Gastrocnemius medialis (tissue), 4 donors: ENCODE measurements around the gene EP400. TPM values are rescaled to one million over a fixed set of nuclear protein-coding genes. Genes with fewer than 3 reads are reported as not detected.
A peak's percentile ranks its signal among the peaks of the same experiment; 100 is the strongest.
"Not testable (repeated sequence)": the region's sequence is repeated elsewhere in the genome, so short reads cannot be mapped to it uniquely, and the experiment has no call there.

Experiments used
- ATAC-seq, 2 donors: fragments of 150-250 bp; one replicate each; pipeline ENCODE4 v1.9.1; 2016
- DNase-seq, 2 donors: peaks; one replicate each; pipeline ENCODE4 v3.0.0-alpha.2; 2019
- H3K27ac ChIP-seq, 4 donors: fragments of 200-600 bp; sonication (generic); 1 replicate in 1 of 4; 2 replicates in 3 of 4; pipeline ENCODE4 v1.5.1; 2016 to 2018; ENCODE audit warnings: mild to moderate bottlenecking in 2 of 4, moderate library complexity in 1 of 4
- H3K27me3 ChIP-seq, 3 donors: fragments of 200-600 bp; sonication (generic) in 2 of 3; 1 replicate in 1 of 3; 2 replicates in 2 of 3; pipeline versions ENCODE4 v1.5.1 to v1.6.0; 2016 to 2019; ENCODE audit warnings: mild to moderate bottlenecking in 1 of 3, moderate library complexity in 1 of 3
- H3K36me3 ChIP-seq, 2 donors: fragments of 200-600 bp; sonication (generic) in 1 of 2; one replicate each; pipeline ENCODE4 v1.5.1; 2017 to 2018
- H3K4me1 ChIP-seq, 2 donors: fragments of 200-600 bp; sonication (generic) in 1 of 2; one replicate each; pipeline ENCODE4 v1.5.1; 2016 to 2017; ENCODE audit warnings: mild to moderate bottlenecking in 2 of 2
- H3K4me3 ChIP-seq, 4 donors: fragments of 200-600 bp; sonication (generic) in 3 of 4; 1 replicate in 1 of 4; 2 replicates in 3 of 4; pipeline ENCODE4 v1.5.1; 2016 to 2019; ENCODE audit warnings: mild to moderate bottlenecking in 2 of 4
- H3K9me3 ChIP-seq, 3 donors: fragments of 200-600 bp; sonication (generic) in 2 of 3; 1 replicate in 1 of 3; 2 replicates in 2 of 3; pipeline ENCODE4 v1.5.1; 2016 to 2019
- CTCF ChIP-seq, 5 experiments: fragments of 450-650 bp in 3 of 5; fragments of 200-600 bp in 2 of 5; sonication (generic) in 2 of 5; IDR thresholded peaks in 4 of 5; conservative IDR thresholded peaks in 1 of 5; 1 replicate in 4 of 5; 2 replicates in 1 of 5; pipeline ENCODE4 v1.5.1; 2016 to 2019; ENCODE audit warnings: antibody characterized with exemption in 5 of 5, mild to moderate bottlenecking in 3 of 5, moderate library complexity in 3 of 5
- POLR2A ChIP-seq, 2 donors: fragments of 450-650 bp; IDR thresholded peaks; one replicate each; pipeline ENCODE4 v1.6.1; 2017; ENCODE audit warnings: antibody characterized with exemption in 2 of 2, mild to moderate bottlenecking in 2 of 2, moderate library complexity in 2 of 2
- in situ Hi-C, 4 donors: fragments of 200-750 bp; cut with MboI; loops; one replicate each; pipeline versions ENCODE4 v1.15.0 to v1.8.0; 2017; ENCODE audit warnings: low sequenced_read_pairs in 4 of 4
- intact Hi-C: fragments of 100-400 bp; cut with DNase I; formaldehyde crosslinking; loops from one replicate; pipeline ENCODE4 v1.15.1; 2023; ENCODE audit warnings: low total_unique reads
- total RNA-seq, 4 donors: library from RNA; depleted of rRNA; stranded (reverse); fragments of >200 nt; gene quantifications; one replicate each; pipeline versions ENCODE4 v1.1.0 to v1.2.3, GENCODE V29; 2016

Gene EP400
- total RNA-seq, 4 donors from 2014 or later = 11.9 to 17.4 (median 15.0) TPM

GRCh38 chr12:131950182-131950913 lies 606 bp downstream of the EP400 start:
- H3K27ac ChIP-seq = peak overlapping the region; percentile 74 to 88 (median 87)
- TF ChIP-seq CTCF (IDR thresholded peaks at IDR 0.05 in 4 of 5, conservative IDR thresholded peaks at IDR 0.05 in 1 of 5) (no peak), POLR2A (IDR thresholded peaks at IDR 0.05) (peak in 1 of 2 donors; percentile 3)
- H3K9me3 ChIP-seq = no peaks in the 10 kb centered on the region
- DNase-seq (no peak), ATAC-seq (peak; percentile 18 to 35)
- peak overlapping the region; percentile 74 to 97 (median 88) for H3K4me3 ChIP-seq
- H3K36me3 ChIP-seq = no peaks in the 10 kb centered on the region
- in situ Hi-C loops (no loop called here), intact Hi-C loops (no loop called here)
- H3K4me1 ChIP-seq = peaks cover 20 to 25% of the 10 kb centered on the region in 2 donors
- no peaks in the 10 kb centered on the region for H3K27me3 ChIP-seq

DNA sequence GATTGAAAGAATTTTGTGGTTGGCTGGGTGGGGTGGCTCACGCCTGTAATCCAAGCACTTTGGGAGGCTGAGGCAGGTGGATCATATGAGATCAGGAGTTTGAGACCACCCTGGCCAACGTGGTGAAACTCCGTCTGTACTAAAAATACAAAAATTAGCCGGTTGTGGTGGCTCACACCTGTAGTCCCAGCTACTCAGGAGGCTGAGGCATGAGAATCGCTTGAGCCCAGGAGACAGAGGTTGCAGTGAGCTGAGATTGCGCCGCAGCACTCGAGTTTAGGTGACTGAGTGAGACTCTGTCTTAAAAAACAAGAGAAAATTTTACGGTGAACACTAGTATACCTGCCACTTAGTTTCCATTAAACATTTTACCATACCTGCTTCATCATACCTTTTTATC lies 4.1 kb downstream of the EP400 start:
- H3K9me3 ChIP-seq, H3K36me3 ChIP-seq, intact Hi-C loops, H3K27me3 ChIP-seq, in situ Hi-C loops, H3K4me3 ChIP-seq, ATAC-seq, DNase-seq, H3K27ac ChIP-seq: not testable (repeated sequence)
- peaks cover 34 to 39% of the 10 kb centered on the region in 2 donors for H3K4me1 ChIP-seq

DNA sequence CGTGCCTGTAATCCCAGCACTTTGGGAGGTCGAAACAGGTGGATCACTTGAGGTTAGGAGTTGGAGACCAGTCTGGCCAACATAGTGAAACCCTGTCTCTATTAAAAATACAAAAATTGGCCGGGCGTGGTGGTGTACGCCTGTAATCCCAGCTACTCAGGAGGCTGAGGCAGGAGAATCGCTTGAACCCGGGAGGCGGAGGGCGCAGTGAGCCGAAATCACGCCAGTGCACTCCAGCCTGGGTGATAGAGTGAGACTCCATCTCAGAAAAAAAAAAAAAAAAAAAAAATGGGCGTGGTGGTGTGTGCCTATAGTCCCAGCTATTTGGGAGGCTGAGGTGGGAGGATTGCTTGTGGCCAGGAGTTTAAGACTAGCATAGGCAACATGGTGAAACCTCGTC lies 4.7 kb downstream of the EP400 start:
- H3K36me3 ChIP-seq, DNase-seq, H3K4me3 ChIP-seq, H3K9me3 ChIP-seq, ATAC-seq, H3K27ac ChIP-seq, intact Hi-C loops, H3K27me3 ChIP-seq, in situ Hi-C loops: not testable (repeated sequence)
- peaks cover 36 to 45% of the 10 kb centered on the region in 2 donors for H3K4me1 ChIP-seq

DNA sequence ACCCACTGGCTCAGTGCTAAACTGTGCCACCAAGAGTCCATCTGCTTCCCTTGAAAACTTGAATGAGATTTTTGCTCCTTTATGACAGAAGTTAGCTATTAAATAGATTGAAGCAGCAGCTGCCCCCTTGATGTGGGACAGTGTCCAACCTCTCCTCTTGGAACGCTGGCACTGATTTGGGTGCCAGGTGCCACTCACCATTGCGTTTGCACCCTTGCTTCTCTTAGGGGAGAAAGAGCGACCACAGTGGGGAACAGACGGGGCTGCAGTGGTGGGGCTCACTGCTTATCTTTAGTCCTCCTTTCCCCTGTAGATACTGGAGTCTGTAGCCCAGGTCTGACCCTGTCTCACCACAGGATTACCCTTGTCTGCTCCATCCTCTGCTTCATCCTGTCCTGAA lies 9.4 kb downstream of the EP400 start:
- no peak for ATAC-seq
- H3K9me3 ChIP-seq = no peaks in the 10 kb centered on the region
- TF ChIP-seq POLR2A (IDR thresholded peaks at IDR 0.05) = no peak
- no peak overlapping the region for H3K4me3 ChIP-seq
- H3K4me1 ChIP-seq = peaks cover 23 to 33% of the 10 kb centered on the region in 2 donors
- peak overlapping the region in 1 of 4 donors; percentile 46 for H3K27ac ChIP-seq
- DNase-seq = no peak
- in situ Hi-C loops = no loop called here
- intact Hi-C loops = no loop called here
- H3K27me3 ChIP-seq = no peaks in the 10 kb centered on the region
- H3K36me3 ChIP-seq = no peaks in the 10 kb centered on the region

GRCh38 chr12:131959641-131960589 lies 10.2 kb downstream of the EP400 start:
- no peak for TF ChIP-seq POLR2A (IDR thresholded peaks at IDR 0.05)
- TF ChIP-seq CTCF (IDR thresholded peaks at IDR 0.05 in 4 of 5, conservative IDR thresholded peaks at IDR 0.05 in 1 of 5) = no peak
- H3K4me3 ChIP-seq = peak overlapping the region in 1 of 4 donors; percentile 4
- no peak for DNase-seq
- H3K27me3 ChIP-seq = no peaks in the 10 kb centered on the region
- H3K36me3 ChIP-seq = no peaks in the 10 kb centered on the region
- H3K9me3 ChIP-seq = no peaks in the 10 kb centered on the region
- H3K27ac ChIP-seq = peak overlapping the region in 1 of 4 donors; percentile 46
- H3K4me1 ChIP-seq = peaks cover 23 to 33% of the 10 kb centered on the region in 2 donors
- in situ Hi-C loops (no loop called here), intact Hi-C loops (no loop called here)
- peak in 1 of 2 donors; percentile 56 for ATAC-seq

DNA sequence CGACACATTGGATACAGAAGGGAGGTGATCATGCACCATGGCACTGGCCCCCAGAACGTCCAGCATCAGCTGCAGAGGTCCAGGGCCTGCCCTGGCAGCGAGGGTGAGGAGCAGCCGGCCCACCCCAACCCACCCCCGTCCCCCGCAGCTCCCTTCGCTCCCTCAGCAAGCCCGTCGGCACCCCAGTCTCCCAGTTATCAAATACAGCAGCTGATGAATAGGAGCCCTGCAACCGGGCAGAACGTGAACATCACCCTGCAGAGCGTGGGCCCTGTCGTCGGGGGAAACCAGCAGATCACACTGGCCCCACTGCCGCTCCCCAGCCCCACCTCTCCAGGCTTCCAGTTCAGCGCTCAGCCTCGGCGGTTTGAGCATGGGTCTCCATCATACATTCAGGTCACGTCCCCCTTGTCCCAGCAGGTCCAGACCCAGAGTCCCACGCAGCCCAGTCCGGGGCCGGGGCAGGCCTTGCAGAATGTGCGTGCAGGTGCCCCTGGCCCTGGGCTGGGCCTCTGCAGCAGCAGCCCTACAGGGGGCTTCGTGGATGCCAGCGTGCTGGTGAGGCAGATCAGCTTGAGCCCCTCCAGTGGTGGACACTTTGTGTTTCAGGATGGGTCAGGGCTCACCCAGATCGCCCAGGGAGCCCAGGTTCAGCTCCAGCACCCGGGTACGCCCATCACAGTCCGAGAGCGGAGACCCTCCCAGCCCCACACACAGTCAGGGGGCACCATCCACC lies 11.0 kb downstream of the EP400 start:
- in situ Hi-C loops, DNase-seq, ATAC-seq, H3K9me3 ChIP-seq, H3K36me3 ChIP-seq, H3K27ac ChIP-seq, H3K4me3 ChIP-seq, intact Hi-C loops, H3K27me3 ChIP-seq: not testable (repeated sequence)
- peaks cover 27 to 39% of the 10 kb centered on the region in 2 donors for H3K4me1 ChIP-seq

- H3K4me3 ChIP-seq, intact Hi-C loops, H3K27me3 ChIP-seq, in situ Hi-C loops, H3K36me3 ChIP-seq, H3K27ac ChIP-seq, ATAC-seq, DNase-seq, H3K9me3 ChIP-seq: not testable (repeated sequence)
- H3K4me1 ChIP-seq = peaks cover 32 to 41% of the 10 kb centered on the region in 2 donors
These were observed 11.6 kb downstream of the EP400 start for GRCh38 chr12:131961328-131961727.
